T-cell (primary cell): ENCODE measurements around the gene PPM1G. TPM values are rescaled to one million over a fixed set of nuclear protein-coding genes. Genes with fewer than 3 reads are reported as not detected.
A peak's percentile ranks its signal among the peaks of the same experiment; 100 is the strongest.

Source experiments
- ATAC-seq, 4 experiments: fragments of 200-7000 bp in 3 of 4; fragments of 150-1000 bp in 1 of 4; cut with Tn5 transposase; replicated peaks in 1 of 4; 1 replicate in 3 of 4; 2 replicates in 1 of 4; pipeline ENCODE4 v1.10.0; 2021; ENCODE audit warnings: moderate library complexity in 3 of 4, mild to moderate bottlenecking in 2 of 4, moderate number of reproducible peaks in 1 of 4
- CTCF ChIA-PET, 2 donors: fragments of 300-600 bp; sonication (Branson Sonifier 250); formaldehyde crosslinking; loops; one replicate each; lab custom pipeline; 2022; ENCODE audit warnings: antibody characterized with exemption in 2 of 2; lab: Charles Lee
- POLR2A ChIA-PET, 2 donors: fragments of 300-600 bp; sonication (Branson Sonifier 250); formaldehyde crosslinking; loops; one replicate each; lab custom pipeline; 2022; ENCODE audit warnings: antibody characterized with exemption in 2 of 2; lab: Charles Lee
- DNase-seq, 35 experiments: peaks; one replicate each; pipeline versions ENCODE4 v3.0.0 to v3.0.0-alpha.2; 2013 to 2023
- H3K27ac ChIP-seq: one replicate; pipeline ENCODE4 v1.5.1; 2013; ENCODE audit warnings: low read length
- H3K27me3 ChIP-seq, 2 experiments: replicated peaks in 1 of 2; 1 replicate in 1 of 2; 2 replicates in 1 of 2; pipeline versions ENCODE4 v1.6.1 to v1.7.0; 2013; ENCODE audit warnings: low read length in 1 of 2, mixed read lengths in 1 of 2; ENCODE audit not compliant: control insufficient read depth in 2 of 2, insufficient read depth in 2 of 2; ENCODE audit errors: extremely low read depth in 1 of 2
- H3K36me3 ChIP-seq, 2 donors: 1 replicate in 1 of 2; 2 replicates in 1 of 2; pipeline versions ENCODE4 v1.6.1 to v1.7.0; 2013; ENCODE audit warnings: low read length in 1 of 2; ENCODE audit not compliant: control insufficient read depth in 2 of 2, insufficient read depth in 1 of 2; ENCODE audit errors: extremely low read depth in 1 of 2
- H3K4me1 ChIP-seq, 2 experiments: 1 replicate in 1 of 2; 2 replicates in 1 of 2; pipeline versions ENCODE4 v1.6.1 to v1.7.0; 2013; ENCODE audit warnings: low read length in 2 of 2, mixed read lengths in 1 of 2; ENCODE audit not compliant: insufficient read depth in 2 of 2, control insufficient read depth in 1 of 2; ENCODE audit errors: extremely low read depth in 1 of 2
- H3K4me3 ChIP-seq, 2 donors: 1 replicate in 1 of 2; 2 replicates in 1 of 2; pipeline versions ENCODE4 v1.5.1 to v1.7.0; 2013; ENCODE audit warnings: mild to moderate bottlenecking in 2 of 2, low read length in 1 of 2, moderate library complexity in 1 of 2; ENCODE audit not compliant: control insufficient read depth in 1 of 2; ENCODE audit errors: extremely low read depth in 1 of 2
- H3K9me3 ChIP-seq: 2 replicates; pipeline ENCODE4 v1.7.0; 2013
- H3K27ac Mint-ChIP-seq, 2 donors: one replicate each; pipeline ENCODE4 v1.8.0; 2020 to 2021; ENCODE audit warnings: mild to moderate bottlenecking in 2 of 2, mixed read lengths in 2 of 2
- H3K27me3 Mint-ChIP-seq, 2 donors: one replicate each; pipeline ENCODE4 v1.8.0; 2021 to 2022; ENCODE audit warnings: mixed read lengths in 2 of 2
- H3K36me3 Mint-ChIP-seq: one replicate; pipeline ENCODE4 v1.8.0; 2021; ENCODE audit warnings: mixed read lengths
- H3K4me1 Mint-ChIP-seq, 3 donors: one replicate each; pipeline ENCODE4 v1.8.0; 2020 to 2022; ENCODE audit warnings: mixed read lengths in 3 of 3, mild to moderate bottlenecking in 1 of 3
- H3K4me3 Mint-ChIP-seq, 3 donors: one replicate each; pipeline ENCODE4 v1.8.0; 2020 to 2022; ENCODE audit warnings: mild to moderate bottlenecking in 3 of 3, mixed read lengths in 3 of 3, moderate library complexity in 3 of 3
- H3K9me3 Mint-ChIP-seq, 3 donors: one replicate each; pipeline ENCODE4 v1.8.0; 2020 to 2022; ENCODE audit warnings: mixed read lengths in 3 of 3
- WGBS: methylation state at CpG from one replicate; pipeline ENCODE4 v1.1.5; 2013; ENCODE audit warnings: missing lambda C conversion rate; ENCODE audit not compliant: insufficient coverage; 5-methylcytosine and 5-hydroxymethylcytosine counted together
- total RNA-seq, 35 experiments: library from RNA in 6 of 35; stranded (reverse) in 6 of 35; fragments of 120-200 nt in 1 of 35; gene quantifications; one replicate each; pipeline versions ENCODE4 v1.2.1 to v1.2.4 and lab custom pipeline; 2013 to 2026

Gene PPM1G
- total RNA-seq, 5 donors from 2014 or later (not counting 1 experiment from before 2014, with no cell fraction given): 40.9 to 65.9 (median 62.4) TPM

GRCh38 chr2:27351802-27352598 lies 57.4 kb downstream of the PPM1G start:
- peaks cover 10% of the 10 kb centered on the region for H3K36me3 Mint-ChIP-seq
- H3K4me1 Mint-ChIP-seq: peaks cover 66 to 73% (median 70%) of the 10 kb centered on the region in 3 donors
- POLR2A ChIA-PET: interaction anchor here in 1 of 2 donors (1.0 kb wide), 1 partner anchor 18 kb away, joined by 3 read pairs; the partner anchor contains the start of genes EIF2B4 and SNX17
- peak overlapping the region; percentile 65 to 71 for H3K27ac Mint-ChIP-seq
- H3K4me1 ChIP-seq: peaks cover 7 to 40% of the 10 kb centered on the region in 2 experiments
- no peak overlapping the region for H3K4me3 ChIP-seq
- H3K9me3 ChIP-seq: no peaks in the 10 kb centered on the region
- WGBS: 36% methylated on average over 4 of the region's 6 CpGs
- H3K4me3 Mint-ChIP-seq: peak overlapping the region in 2 of 3 donors; percentile 5 to 29
- ATAC-seq: peak in 1 of 4 experiments; percentile 22
- no peaks in the 10 kb centered on the region for H3K9me3 Mint-ChIP-seq
- peak in 3 of 35 experiments; percentile 2 to 37 (median 17) for DNase-seq
- H3K27me3 Mint-ChIP-seq: no peaks in the 10 kb centered on the region
- no peak overlapping the region for H3K27ac ChIP-seq
- no peaks in the 10 kb centered on the region for H3K27me3 ChIP-seq
- no peaks in the 10 kb centered on the region for H3K36me3 ChIP-seq
- CTCF ChIA-PET: interaction anchor here in 1 of 2 donors (0.7 to 0.8 kb wide), 2 partner anchors 9 to 12 kb away, joined by 4 to 5 read pairs; no protein-coding TSS in a partner anchor

DNA sequence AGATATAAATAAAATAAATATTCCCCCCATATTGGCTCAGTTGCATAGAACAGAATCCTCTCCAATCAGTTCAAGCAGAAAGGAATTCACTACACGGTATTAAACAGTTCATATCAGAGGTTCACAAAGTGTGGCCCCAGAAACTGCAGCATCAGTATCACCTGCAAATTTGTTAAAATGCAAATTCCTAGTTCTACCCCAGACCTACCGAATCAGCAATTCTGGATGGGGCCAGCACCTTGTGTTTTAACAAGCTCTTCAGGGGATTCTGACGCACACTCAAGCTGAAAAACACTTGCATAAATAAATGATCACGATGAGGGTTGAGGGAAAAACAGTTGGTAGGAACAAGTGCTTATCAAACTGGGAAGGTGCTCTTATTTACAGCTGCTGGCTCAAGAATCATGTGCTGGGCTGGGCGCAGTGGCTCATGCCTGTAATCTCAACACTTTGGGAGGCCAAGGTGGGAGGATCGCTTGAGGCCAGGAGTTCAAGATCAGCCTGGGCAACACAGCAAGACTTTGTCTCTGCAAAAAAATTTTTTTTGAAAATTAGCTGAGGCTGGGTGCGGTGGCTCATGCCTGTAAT lies 59.2 kb downstream of the PPM1G start:
- no peak overlapping the region for H3K27ac ChIP-seq
- Mint-ChIP-seq H3K36me3 (peaks cover 10% of the 10 kb centered on the region), H3K9me3 (no peaks in the 10 kb centered on the region), H3K4me3 (no peak overlapping the region), H3K27me3 (no peaks in the 10 kb centered on the region), H3K27ac (no peak overlapping the region), H3K4me1 (peaks cover 59 to 62% (median 60%) of the 10 kb centered on the region in 3 donors)
- H3K4me3 ChIP-seq: no peak overlapping the region
- H3K27me3 ChIP-seq: no peaks in the 10 kb centered on the region
- POLR2A ChIA-PET: no interaction called here
- ATAC-seq: no peak
- no peak for DNase-seq
- H3K36me3 ChIP-seq: no peaks in the 10 kb centered on the region
- H3K9me3 ChIP-seq: no peaks in the 10 kb centered on the region
- CTCF ChIA-PET: interaction anchor here in 1 of 2 donors (0.6 kb wide), 1 partner anchor 64 kb away, joined by 3 read pairs; no protein-coding TSS in a partner anchor
- 89% methylated on average over 5 of the region's 7 CpGs for WGBS
- H3K4me1 ChIP-seq: peaks cover 2 to 27% of the 10 kb centered on the region in 2 experiments

GRCh38 chr2:27347641-27348040 lies 61.8 kb downstream of the PPM1G start:
- Mint-ChIP-seq H3K4me1 (peaks cover 44 to 45% (median 45%) of the 10 kb centered on the region in 3 donors), H3K36me3 (peaks cover 16% of the 10 kb centered on the region), H3K27me3 (no peaks in the 10 kb centered on the region), H3K27ac (no peak overlapping the region), H3K4me3 (no peak overlapping the region), H3K9me3 (no peaks in the 10 kb centered on the region)
- no peak overlapping the region for H3K4me3 ChIP-seq
- H3K36me3 ChIP-seq: peaks cover 7 to 9% of the 10 kb centered on the region in 2 donors
- H3K27ac ChIP-seq: no peak overlapping the region
- DNase-seq (no peak), ATAC-seq (no peak)
- no peaks in the 10 kb centered on the region for H3K9me3 ChIP-seq
- CTCF ChIA-PET: interaction anchor here in 1 of 2 donors (1.2 kb wide), 1 partner anchor 44 kb away, joined by 4 read pairs; no protein-coding TSS in a partner anchor
- no peaks in the 10 kb centered on the region for H3K27me3 ChIP-seq
- POLR2A ChIA-PET: no interaction called here
- peaks cover 2 to 7% of the 10 kb centered on the region in 2 experiments for H3K4me1 ChIP-seq
- 100% methylated on average over 2 of the region's 2 CpGs for WGBS

GRCh38 chr2:27336173-27336572 lies 73.2 kb downstream of the PPM1G start:
- Mint-ChIP-seq H3K4me1 (no peaks in the 10 kb centered on the region), H3K27ac (no peak overlapping the region), H3K36me3 (peaks cover 35% of the 10 kb centered on the region), H3K27me3 (no peaks in the 10 kb centered on the region), H3K9me3 (no peaks in the 10 kb centered on the region), H3K4me3 (no peak overlapping the region)
- Histone ChIP-seq H3K36me3 (peaks cover 17 to 67% of the 10 kb centered on the region in 2 donors), H3K9me3 (no peaks in the 10 kb centered on the region), H3K4me3 (no peak overlapping the region), H3K4me1 (no peaks in the 10 kb centered on the region), H3K27me3 (no peaks in the 10 kb centered on the region), H3K27ac (no peak overlapping the region)
- ChIA-PET POLR2A (no interaction called here), CTCF (no interaction called here)
- DNase-seq (no peak), ATAC-seq (no peak)
- 98% methylated on average over 6 of the region's 7 CpGs for WGBS

- no CpG with 5 or more reads among the region's 3 CpGs for WGBS
- Mint-ChIP-seq H3K9me3 (no peaks in the 10 kb centered on the region), H3K27me3 (no peaks in the 10 kb centered on the region), H3K27ac (no peak overlapping the region), H3K4me3 (no peak overlapping the region), H3K4me1 (no peaks in the 10 kb centered on the region), H3K36me3 (peaks cover 36% of the 10 kb centered on the region)
- Histone ChIP-seq H3K27me3 (no peaks in the 10 kb centered on the region), H3K36me3 (peaks cover 17 to 66% of the 10 kb centered on the region in 2 donors), H3K4me3 (no peak overlapping the region), H3K9me3 (no peaks in the 10 kb centered on the region), H3K27ac (no peak overlapping the region), H3K4me1 (no peaks in the 10 kb centered on the region)
- DNase-seq (no peak), ATAC-seq (no peak)
- POLR2A ChIA-PET: no interaction called here
- CTCF ChIA-PET: no interaction called here
Observed at GRCh38 chr2:27335311-27335710, 74.1 kb downstream of the PPM1G start.
